ACC112 (cell line): ENCODE measurements around the gene DCST1.

ENCODE experiments used
- H2AFZ ChIP-seq: fragments of 200-600 bp; sonication (generic); one replicate; pipeline ENCODE4 v1.6.0; 2017; ENCODE audit warnings: antibody characterized with exemption, low read length; ENCODE audit not compliant: unreplicated experiment
- H3K27ac ChIP-seq: fragments of 200-600 bp; sonication (generic); 2 replicates; pipeline ENCODE4 v1.5.1; 2014; ENCODE audit warnings: low read depth, mild to moderate bottlenecking, antibody characterized with exemption, low read length, moderate library complexity
- H3K27me3 ChIP-seq: fragments of 200-600 bp; sonication (generic); 2 replicates; pipeline ENCODE4 v1.6.1; 2014; ENCODE audit warnings: mild to moderate bottlenecking, antibody characterized with exemption, low read length, moderate library complexity, mixed read lengths; ENCODE audit not compliant: insufficient read depth
- H3K36me3 ChIP-seq: fragments of 200-600 bp; sonication (generic); 2 replicates; pipeline ENCODE4 v1.6.1; 2016; ENCODE audit warnings: mild to moderate bottlenecking, antibody characterized with exemption, low read length, moderate library complexity, mixed read lengths; ENCODE audit not compliant: insufficient read depth
- H3K4me1 ChIP-seq: fragments of 200-600 bp; sonication (generic); one replicate; pipeline ENCODE4 v1.6.1; 2016; ENCODE audit warnings: low read length, mixed read lengths; ENCODE audit not compliant: insufficient read depth, unreplicated experiment, control insufficient read depth
- H3K4me3 ChIP-seq: fragments of 200-600 bp; sonication (generic); 2 replicates; pipeline ENCODE4 v1.5.1; 2014; ENCODE audit warnings: mild to moderate bottlenecking, low read depth, low read length
- H3K79me2 ChIP-seq: fragments of 200-600 bp; sonication (generic); one replicate; pipeline ENCODE4 v1.6.0; 2016; ENCODE audit warnings: low read length; ENCODE audit not compliant: control insufficient read depth, unreplicated experiment, insufficient read depth

The DCST1 gene

DNA sequence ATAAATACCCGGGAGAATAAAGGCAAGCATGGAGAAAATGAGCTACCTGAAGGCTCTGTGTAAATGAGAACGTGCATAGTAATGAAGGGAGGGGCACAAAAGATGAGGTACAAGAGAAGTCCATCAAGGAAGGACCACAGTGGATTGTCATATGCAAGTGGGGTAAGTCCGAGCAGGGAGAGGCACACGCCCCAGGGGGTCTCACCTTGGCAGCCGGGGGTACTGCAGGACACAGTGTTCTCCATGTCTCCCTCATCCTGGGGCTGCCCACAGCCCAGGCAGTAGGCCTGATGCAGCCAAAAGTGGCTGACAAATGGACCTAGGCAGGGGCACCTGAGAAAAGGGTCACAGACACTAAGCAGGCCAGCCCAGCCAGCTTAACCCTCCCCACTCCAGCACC lies 10.0 kb upstream of the DCST1 start:
- Histone ChIP-seq H3K27me3 (no peaks in the 10 kb centered on the region), H3K36me3 (no peaks in the 10 kb centered on the region), H2AFZ (no peak overlapping the region), H3K79me2 (no peaks in the 10 kb centered on the region), H3K27ac (no peak overlapping the region), H3K4me1 (peaks cover 19% of the 10 kb centered on the region), H3K4me3 (no peak overlapping the region)

DNA sequence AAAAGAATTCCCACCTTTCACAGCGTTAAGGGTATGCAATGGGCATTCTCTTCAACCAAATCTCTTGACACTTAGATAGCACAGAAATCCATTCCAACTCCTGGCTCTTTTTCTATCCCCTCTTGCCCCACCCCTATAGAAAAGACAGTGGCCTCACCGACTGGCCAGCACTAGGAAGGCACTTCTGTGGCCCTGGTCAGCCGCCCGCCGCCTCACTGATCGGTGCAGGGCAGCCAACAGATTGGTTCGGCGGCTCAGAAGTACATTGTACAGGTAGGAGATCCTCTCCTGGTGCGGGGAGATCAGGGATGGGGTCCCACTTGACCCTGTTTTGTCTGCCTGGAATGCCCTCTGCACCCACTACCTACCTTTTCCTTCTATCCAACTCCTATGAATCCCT lies 9.3 kb upstream of the DCST1 start:
- peaks cover 13% of the 10 kb centered on the region for H3K4me1 ChIP-seq
- H3K4me3 ChIP-seq: no peak overlapping the region
- no peaks in the 10 kb centered on the region for H3K79me2 ChIP-seq
- no peaks in the 10 kb centered on the region for H3K27me3 ChIP-seq
- no peak overlapping the region for H3K27ac ChIP-seq
- H2AFZ ChIP-seq: no peak overlapping the region
- H3K36me3 ChIP-seq: no peaks in the 10 kb centered on the region

DNA sequence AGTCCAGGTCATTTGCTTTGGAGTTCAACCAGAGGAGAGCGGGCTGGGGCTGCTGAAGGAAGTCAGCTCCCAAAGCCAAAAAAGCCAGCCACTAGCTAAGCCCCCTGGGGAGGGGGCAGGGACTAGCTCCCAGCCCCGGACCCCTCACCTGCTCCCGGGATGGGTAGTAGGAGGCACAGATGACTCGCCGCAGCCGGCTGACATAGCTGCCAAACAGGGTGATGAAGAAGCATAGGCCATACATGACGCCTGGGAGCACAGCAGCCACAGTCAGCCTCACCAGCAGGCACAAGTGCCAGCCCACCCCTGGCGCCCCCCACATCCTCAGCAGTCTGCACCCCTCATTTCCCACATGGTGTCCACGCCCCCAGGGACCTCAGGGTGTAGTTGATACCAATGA lies 7.5 kb upstream of the DCST1 start:
- Histone ChIP-seq H3K4me3 (no peak overlapping the region), H3K36me3 (no peaks in the 10 kb centered on the region), H3K79me2 (no peaks in the 10 kb centered on the region), H3K27me3 (no peaks in the 10 kb centered on the region), H3K27ac (no peak overlapping the region), H3K4me1 (peaks cover 13% of the 10 kb centered on the region), H2AFZ (no peak overlapping the region)

DNA sequence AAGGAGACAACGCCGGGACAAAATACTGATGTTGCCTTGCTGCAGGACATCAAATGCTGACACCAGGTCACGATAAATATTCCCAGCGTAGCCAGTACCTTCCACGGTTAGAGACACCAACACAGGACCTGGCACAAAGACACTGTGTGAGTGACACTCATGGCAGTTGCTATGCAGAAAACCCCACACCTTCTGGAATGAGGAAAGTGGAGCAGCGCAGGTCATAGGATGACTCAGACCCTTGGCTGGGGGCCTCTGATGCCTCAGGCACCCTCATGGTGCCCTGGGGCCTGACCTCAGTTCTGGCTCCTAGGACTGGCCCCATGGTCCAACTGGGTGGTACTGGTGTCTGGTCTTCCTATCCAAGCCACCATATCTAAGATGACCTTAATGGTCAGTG lies 7.0 kb upstream of the DCST1 start:
- Histone ChIP-seq H3K4me3 (no peak overlapping the region), H2AFZ (no peak overlapping the region), H3K27me3 (no peaks in the 10 kb centered on the region), H3K36me3 (no peaks in the 10 kb centered on the region), H3K79me2 (no peaks in the 10 kb centered on the region), H3K4me1 (peaks cover 13% of the 10 kb centered on the region), H3K27ac (no peak overlapping the region)

DNA sequence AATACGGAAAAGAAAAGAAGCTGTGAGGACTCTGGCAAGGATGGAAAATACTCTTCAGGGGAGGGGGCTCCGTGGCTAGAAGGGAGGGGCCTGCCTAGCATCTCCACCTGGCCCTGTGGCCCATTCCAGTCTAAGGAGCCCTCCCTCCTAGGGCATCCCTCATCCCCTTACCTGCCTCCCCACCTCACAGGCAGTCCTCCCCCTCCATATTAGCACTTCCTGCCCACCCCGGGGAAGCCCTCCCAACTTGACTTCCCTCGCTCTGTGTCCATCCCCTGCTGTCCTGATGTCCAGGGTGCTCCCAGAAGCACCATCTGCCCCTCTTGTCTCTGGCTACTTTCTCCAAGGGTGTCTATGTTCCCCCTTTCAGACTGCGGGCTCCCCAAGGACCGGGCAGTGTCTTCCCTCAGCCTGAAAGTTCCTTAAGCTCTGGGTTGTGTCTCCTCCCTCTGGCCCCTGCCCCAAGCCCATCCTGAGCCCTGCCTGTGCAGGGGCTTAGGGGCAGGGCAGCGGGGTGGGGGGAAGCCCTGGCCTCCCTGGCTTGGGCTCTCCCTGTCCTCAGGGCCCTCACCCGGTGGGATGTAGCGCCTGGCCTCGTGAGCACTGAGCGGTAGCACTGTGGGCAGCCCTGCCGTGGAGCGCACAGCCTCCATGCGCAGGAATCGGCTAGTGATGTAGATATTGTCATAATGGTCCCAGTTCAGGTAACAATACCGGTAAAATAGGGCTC lies 3.9 kb upstream of the DCST1 start:
- H3K4me3 ChIP-seq: no peak overlapping the region
- no peaks in the 10 kb centered on the region for H3K36me3 ChIP-seq
- H3K79me2 ChIP-seq: no peaks in the 10 kb centered on the region
- H3K27me3 ChIP-seq: no peaks in the 10 kb centered on the region
- H3K27ac ChIP-seq: no peak overlapping the region
- H3K4me1 ChIP-seq: peaks cover 11% of the 10 kb centered on the region
- H2AFZ ChIP-seq: no peak overlapping the region

DNA sequence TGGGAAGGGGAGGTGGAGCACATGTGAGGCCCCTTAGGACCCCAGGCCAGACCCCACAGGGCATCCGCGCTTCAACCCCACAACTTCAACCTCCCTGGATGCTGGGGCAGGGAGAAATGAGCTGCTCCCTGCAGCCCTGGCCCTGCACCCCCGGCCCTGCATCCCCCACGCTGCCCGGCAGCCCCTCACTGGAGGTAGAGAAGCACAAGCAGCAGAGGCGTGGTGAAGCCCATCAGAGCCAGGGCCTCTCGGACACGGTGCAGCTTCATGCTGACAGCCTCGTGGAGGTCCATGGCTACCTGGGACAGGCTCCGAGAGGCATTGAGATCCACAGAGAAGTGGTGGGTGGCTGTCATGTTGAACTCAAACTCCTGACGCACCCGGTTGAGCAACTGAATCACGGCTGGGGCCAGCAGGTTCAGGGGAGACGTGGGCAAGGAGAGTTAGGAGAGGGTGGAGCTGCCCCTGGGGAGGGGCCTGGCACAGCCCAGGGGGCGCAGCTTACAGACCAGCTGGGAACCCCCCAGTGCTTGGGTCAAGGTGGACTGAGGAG lies 3.3 kb upstream of the DCST1 start:
- no peaks in the 10 kb centered on the region for H3K27me3 ChIP-seq
- no peaks in the 10 kb centered on the region for H3K36me3 ChIP-seq
- no peak overlapping the region for H3K4me3 ChIP-seq
- H2AFZ ChIP-seq: no peak overlapping the region
- H3K4me1 ChIP-seq: peaks cover 11% of the 10 kb centered on the region
- H3K27ac ChIP-seq: no peak overlapping the region
- H3K79me2 ChIP-seq: no peaks in the 10 kb centered on the region

DNA sequence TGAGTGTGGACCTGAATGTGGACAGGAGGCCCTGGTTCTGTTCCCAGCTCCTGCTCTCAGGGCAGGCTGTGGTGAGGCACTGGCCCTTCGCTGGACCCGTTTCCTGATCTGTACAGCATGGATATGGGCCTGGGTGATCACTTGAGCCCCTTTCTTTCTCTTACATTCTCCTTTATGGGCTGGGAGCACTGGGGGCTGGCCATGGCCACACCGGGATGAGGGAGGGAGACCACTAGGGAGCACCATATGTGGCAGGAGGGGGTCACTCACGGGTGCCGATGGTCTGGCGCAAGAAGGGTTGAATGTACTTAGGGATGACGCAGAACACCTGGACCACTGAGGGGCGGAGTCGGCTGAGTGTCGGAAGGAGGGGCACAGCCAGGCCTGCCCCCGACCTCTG lies 2.7 kb upstream of the DCST1 start:
- Histone ChIP-seq H3K27ac (no peak overlapping the region), H3K79me2 (no peaks in the 10 kb centered on the region), H2AFZ (no peak overlapping the region), H3K4me1 (peaks cover 10% of the 10 kb centered on the region), H3K27me3 (no peaks in the 10 kb centered on the region), H3K4me3 (no peak overlapping the region), H3K36me3 (no peaks in the 10 kb centered on the region)

DNA sequence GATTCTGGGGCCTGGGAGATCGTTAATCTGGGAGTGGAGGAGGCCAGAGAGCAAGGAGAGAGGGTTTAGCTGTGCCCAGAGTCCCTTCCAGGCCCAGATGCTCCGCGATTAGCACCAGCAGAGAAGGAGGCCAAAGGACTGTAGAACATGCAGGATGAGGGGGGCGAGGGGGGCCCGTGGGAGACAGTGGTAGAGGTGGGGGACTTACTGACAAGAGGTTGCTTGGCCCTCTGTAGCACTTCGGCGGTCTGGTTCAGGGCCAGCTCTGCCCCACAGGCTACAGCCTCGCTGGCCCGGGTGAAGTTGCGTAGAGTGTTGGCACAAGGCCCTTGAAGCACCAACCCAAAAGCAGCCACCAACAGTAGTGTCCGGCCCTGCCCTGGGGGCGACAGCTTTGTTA lies 738 bp upstream of the DCST1 start:
- no peak overlapping the region for H2AFZ ChIP-seq
- no peaks in the 10 kb centered on the region for H3K4me1 ChIP-seq
- H3K27me3 ChIP-seq: no peaks in the 10 kb centered on the region
- no peaks in the 10 kb centered on the region for H3K79me2 ChIP-seq
- H3K4me3 ChIP-seq: no peak overlapping the region
- H3K36me3 ChIP-seq: no peaks in the 10 kb centered on the region
- no peak overlapping the region for H3K27ac ChIP-seq

DNA sequence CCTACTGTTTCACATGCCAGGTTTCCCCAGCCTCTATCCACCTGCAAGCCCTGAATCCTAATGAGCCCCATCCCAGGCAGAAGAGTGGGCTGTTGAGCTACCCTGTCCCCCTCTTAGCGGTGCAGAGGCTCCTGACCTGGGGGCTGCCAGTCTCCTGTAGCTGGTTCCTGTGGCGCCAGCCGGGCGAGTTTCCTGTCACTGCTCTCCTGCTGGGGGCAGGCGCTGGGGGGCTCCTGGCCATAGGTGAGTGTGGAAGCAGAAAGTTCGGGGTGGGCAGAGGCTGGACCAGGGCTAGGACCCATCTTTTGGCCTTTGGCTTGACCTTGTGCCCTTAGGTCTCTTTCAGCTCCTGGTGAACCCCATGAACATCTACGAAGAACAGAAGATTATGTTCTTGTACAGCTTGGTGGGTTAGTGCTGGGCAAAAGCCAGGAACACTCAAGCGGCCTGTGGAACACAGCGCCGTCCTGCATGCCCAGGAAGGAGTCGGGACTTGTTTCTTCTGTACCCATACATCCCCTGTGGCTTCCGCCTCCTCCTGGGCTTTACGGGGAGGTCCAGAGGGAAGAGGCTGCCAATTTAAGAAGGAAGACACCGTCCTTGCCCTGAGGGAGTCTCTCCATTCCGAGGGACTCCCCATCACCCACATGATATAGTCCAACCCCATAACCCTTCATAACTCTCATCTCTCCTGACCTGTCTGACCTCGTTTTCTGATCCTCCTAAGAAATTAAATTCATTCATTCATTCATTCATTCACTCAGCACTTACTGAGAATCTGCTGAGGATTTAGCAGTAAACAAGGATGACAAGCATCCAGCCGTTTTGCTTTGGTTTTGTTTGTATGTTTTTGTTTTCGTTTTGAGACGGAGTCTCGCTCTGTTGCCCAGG lies 939 bp downstream of the DCST1 start:
- Histone ChIP-seq H3K36me3 (no peaks in the 10 kb centered on the region), H3K4me1 (peaks cover 8% of the 10 kb centered on the region), H3K79me2 (no peaks in the 10 kb centered on the region), H3K4me3 (no peak overlapping the region), H3K27ac (no peak overlapping the region), H2AFZ (no peak overlapping the region), H3K27me3 (no peaks in the 10 kb centered on the region)

DNA sequence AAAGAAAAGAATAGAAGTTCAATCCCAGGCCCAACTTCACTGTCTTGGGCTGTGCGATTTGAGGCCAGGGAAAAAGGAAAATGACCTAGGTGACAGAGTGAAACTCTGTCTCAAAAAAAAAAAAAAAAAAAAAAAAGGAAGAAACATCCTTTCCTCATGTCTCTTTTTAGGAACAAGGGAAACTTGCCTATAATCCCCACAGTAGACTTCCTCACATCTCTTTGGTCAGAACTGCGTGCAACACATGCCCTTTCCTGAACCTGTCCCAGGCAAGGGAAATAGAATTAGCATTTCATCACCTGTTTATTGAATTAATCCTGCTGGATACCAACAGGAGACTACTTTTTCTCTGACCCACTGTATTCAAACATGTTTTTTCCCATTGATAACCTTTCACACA lies 2.3 kb downstream of the DCST1 start:
- Histone ChIP-seq H3K36me3 (no peaks in the 10 kb centered on the region), H3K27ac (no peak overlapping the region), H3K27me3 (no peaks in the 10 kb centered on the region), H3K4me1 (peaks cover 8% of the 10 kb centered on the region), H3K79me2 (no peaks in the 10 kb centered on the region), H2AFZ (no peak overlapping the region), H3K4me3 (no peak overlapping the region)

DNA sequence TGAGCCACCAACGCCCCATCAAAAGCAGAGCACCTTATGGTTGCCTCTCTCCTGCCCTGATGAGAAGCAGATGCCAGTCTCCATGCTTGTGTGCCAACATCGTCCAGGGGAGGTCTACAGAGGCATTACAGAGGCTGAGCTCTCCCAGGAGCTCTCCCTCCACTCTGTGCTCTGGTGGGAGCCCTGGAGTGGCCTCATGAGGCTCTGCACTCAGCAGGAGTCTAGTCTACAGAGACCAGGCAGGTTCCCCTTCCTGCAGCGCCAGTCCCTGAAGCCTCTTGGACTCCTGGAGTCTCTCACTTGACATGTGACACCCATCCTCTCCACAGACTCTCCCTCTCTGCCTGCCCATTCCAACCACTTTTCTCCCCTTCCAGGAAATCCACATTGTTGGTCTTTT lies 3.4 kb downstream of the DCST1 start:
- Histone ChIP-seq H3K27me3 (no peaks in the 10 kb centered on the region), H2AFZ (no peak overlapping the region), H3K79me2 (no peaks in the 10 kb centered on the region)

More for the DNA sequence above, 3.4 kb downstream of the DCST1 start:
- Histone ChIP-seq H3K36me3 (no peaks in the 10 kb centered on the region), H3K4me1 (peaks cover 8% of the 10 kb centered on the region), H3K27ac (no peak overlapping the region), H3K4me3 (no peak overlapping the region)
